Activated T-cell treated with anti-CD3 and anti-CD28 coated beads, Interleukin-2, amount 50 U/mL, for 1 hour (primary cell): Measurements from ENCODE around the gene INPP5F.
"Not testable (repeated sequence)": the region's sequence is repeated elsewhere in the genome, so short reads cannot be mapped to it uniquely, and the experiment has no call there.

ENCODE experiments used
- DNase-seq: peaks from one replicate; pipeline ENCODE4 v3.0.0-alpha.2; 2020

The INPP5F gene

DNA sequence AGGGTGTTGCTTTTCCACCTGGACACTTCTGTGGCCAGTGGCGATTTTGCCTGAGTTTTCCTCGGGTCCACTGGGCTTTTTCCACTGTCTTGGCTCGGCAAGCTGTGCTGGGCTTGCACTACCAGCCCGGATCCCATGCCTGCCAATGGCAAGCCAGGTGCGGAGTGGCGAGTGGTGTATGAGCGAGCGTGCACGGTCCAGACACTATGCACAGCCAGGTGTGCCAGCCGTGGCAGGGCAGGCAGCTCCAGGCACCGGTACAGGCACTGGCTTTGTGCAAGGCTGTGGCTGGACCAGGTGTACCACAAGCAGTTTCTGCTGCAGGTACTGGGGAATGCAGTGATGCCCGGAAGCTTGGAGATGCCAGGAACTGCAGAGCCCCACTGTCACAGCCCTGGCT is 22.1 kb downstream of the INPP5F start:
- no peak for DNase-seq

DNA sequence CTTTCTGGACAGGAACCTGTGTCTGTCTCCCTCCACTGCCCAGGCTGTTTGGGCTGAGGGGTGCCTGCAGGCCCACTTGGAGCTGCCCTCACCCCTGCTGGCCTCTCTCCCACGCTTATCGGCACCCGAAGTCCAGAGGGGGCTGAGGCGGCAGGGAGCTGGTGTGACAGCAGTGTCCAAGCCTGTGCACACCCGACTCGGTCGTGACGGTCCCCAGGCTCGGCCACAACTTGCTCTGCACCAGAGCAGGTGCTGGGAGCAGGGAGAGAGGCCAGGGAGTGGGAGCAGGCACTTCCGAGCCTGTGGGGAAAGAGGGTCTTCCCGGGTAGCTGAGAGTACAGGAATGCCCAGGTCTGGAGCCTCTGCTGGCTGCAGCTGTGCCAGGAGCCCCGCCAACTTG is 23.0 kb downstream of the INPP5F start:
- DNase-seq: no peak

DNA sequence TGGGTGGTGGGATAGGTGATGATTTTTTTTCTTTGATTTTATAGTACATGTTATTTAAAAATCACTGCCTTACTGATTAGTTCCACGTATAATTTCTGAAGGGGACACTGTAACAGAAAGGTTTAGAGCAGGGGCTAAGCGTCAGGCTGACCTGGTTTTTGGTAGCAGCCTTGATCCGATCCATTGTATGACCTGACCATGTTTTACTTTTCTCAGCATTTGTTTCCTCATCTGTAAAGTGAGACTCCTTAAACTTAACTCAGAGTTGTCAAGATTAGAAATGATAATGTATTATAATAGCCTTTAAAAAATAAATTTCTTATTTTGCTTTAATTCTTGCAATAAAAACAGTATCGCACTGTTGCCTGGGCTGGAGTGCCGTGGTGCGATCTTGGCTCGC is 23.6 kb downstream of the INPP5F start:
- DNase-seq: no peak

DNA sequence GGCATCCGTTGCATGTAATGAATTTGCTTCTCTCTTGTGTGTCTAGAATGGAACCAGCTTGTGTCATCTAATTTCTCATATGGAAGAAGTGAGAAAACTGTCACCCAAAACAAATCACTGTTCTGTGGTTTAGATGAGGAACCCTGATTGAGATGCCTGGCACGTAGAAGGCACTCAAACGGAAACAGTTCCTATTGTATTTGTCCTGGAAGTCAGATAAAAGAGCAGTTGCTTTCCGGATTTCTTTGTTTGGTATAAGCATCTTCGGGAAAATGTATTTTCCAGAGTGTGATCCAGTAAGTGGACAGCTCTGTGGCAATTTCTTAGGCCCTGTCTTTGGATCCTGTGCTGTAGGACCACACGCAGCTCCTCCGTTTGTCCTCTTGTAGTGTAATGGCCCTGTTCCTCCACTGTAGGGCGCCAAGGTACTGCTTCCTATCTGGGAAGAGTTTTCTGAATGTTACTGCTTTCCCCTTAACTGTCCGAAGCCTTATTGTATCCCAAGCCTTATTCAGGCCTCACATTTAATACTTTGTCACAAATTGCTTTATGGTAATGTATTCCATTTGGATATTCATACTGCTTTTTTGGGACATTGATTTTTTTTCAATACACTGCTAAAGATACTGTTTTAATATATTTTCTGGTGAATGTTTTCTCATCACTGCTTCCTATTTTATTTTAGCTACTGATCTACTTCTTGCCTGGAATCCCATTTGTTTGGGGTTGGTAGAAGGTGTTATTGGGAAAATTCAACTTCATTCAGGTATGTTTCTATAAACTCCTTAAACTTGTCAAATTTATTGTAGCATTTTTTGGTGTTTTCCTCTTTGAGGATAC is 24.8 kb downstream of the INPP5F start:
- peak; percentile 41 for DNase-seq

DNA sequence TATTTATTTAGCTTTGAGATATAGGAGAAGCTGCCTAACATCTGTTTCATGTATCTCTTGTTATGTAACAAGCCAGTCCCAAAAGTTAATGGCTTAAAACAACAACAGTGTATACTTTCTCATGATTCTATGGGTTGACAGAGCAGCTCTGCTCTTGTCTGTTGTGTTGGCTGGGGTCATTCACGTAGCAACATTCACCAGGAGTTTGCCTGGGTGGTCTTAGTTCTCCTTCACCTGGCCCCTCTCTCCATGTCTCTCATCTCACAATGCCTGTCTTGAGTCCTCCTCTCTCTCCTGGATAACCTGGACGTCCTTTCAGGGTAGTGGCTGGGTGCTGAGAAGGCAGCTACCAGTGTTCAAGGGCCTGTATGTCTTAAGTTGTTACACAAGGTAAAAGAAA is 27.5 kb downstream of the INPP5F start:
- DNase-seq: no peak

DNA sequence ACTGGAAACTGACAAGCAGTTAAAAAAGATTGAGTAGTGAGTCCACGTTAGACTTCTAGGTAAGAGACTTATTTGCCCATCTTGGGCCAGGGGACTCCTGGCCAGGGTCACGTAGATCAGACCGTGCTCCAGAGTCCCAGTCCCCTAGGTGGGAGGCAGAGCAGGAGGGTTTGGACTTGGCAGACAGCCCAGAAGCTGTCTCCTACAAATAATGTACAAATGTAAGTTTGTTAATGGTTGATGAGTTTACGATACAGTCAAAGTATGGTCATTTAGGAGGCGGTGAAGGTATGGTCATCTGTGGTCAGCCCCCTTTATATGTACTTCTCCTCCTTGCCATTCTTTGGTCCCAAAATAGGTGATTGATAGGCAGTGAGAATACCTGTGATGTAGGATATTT is 28.2 kb downstream of the INPP5F start:
- DNase-seq: no peak

DNA sequence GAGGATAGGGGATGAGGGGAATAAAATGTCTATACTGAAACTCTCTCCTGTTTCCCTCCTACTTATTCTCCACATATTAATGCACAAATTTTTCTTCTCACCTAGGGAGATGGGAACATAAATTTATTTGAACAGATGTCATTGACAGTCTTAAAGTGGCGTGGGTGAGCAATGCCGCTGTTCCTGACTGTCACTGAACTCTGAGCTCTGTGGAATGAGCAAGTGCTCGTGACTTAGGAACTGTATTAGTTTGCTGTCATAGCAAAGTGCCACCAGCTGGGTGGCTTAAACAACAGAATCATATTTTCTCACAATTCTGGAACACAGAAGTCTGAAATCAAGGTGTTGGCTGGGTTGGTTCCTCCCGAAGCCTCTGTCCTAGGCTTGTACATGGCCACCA is 29.1 kb downstream of the INPP5F start:
- DNase-seq: no peak

DNA sequence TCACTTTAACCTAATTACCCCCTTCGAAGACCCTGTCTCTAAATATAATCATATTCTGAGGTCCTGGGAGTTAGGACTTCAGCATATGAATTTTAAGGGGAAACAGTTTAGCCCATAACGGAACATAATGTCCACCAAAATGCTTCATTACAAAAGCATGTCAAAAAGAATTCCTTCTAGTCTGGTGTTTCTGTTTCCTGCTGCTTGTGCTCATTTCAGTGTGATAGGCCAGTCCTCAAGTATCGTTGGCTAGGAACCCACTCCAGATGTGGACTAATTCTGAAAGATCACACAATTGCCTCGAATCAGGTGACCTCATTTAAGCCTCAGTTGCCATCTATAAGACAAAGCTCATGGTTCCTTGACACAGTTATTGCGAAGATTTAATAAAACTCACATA is 29.6 kb downstream of the INPP5F start:
- no peak for DNase-seq

DNA sequence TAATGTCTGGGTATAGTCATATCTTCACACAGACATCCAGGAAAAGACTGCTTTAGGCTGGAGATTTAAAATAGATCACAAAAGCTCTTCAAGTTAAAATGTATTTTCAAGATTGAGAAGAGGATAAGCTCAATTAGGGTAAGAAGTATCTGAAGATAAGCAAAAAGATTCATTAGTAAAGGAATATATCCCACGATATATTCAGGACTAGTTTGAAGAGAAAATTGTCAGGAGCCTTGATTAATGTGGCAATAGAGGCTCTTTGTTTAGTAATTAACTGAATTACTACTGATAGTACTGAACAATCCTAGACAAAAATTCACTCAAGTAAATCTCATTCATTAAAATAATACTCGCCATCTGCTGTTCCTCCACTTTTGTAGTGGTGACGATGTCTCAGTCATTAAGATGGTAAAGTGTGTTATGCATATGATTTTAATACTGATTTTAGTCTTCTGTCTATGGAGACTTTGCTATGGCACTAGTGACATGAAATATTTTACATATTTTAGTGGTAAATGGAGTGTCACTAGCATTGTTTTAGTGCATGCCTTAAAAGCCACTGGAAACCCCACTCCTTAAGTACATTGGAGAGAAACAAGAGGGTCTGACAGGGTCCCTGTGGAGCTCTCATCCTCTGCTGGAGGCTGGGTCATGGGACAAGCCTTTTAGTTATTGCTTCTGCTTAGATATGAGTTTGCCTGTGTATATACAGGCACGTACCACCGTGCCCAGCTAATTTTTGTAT is 32.8 kb downstream of the INPP5F start:
- DNase-seq: no peak

DNA sequence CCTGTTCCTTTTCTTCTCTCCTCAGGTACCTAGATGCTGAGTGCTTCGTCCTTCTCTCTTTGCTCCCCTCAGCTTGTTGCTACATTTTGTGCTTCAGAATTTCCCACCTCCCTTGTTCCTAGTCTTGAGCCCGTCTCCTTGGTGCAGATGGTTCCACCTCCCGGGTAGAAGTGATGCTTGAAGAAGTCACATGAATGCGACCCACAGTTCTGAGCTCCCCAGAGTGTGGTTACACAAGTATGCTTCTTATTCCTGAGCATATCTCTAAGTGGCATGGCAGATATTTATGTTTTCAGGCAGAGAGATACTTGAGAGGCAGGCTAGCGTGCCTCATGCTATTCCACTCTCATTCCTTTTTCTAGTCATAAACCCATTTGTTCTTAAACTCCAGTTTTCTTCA is 34.0 kb downstream of the INPP5F start:
- no peak for DNase-seq

DNA sequence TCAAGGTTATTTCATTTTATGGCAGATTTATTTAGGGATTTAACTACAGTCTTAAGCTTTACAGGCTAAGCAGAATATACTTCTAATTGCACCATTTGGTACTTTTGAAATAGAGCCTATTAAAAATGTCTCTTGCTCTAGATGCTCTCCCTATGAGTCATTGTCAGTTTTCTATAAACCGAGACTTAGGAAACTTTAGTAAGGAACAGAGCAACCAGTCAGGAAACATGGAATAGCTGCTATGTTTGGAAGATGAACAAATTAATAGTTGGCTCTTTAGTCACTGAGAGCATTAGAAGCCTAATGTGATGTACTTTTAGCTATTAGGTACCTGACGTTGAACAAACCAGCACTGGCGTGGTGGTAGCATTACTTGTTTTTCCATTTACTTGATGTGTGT is 35.3 kb downstream of the INPP5F start:
- DNase-seq: no peak

DNA sequence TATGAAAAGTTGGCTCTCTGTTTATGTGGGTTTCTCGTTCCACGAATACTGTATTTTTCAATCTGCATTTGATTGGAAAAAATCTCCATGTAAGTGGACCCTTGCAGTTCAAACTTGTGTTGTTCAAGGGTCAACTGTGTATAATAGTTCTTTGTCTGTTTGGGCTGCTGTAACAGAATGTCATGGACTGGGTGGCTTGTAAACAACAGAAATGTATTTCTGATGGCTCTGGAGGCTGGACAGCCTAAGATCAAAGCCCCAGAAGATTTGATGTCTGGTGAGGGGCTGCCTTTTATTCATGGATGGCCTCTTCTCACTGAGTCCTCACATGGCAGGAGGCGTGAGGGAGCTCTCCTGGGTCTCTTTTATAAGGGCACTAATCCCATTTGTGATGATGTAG is 36.2 kb downstream of the INPP5F start:
- DNase-seq: no peak

DNA sequence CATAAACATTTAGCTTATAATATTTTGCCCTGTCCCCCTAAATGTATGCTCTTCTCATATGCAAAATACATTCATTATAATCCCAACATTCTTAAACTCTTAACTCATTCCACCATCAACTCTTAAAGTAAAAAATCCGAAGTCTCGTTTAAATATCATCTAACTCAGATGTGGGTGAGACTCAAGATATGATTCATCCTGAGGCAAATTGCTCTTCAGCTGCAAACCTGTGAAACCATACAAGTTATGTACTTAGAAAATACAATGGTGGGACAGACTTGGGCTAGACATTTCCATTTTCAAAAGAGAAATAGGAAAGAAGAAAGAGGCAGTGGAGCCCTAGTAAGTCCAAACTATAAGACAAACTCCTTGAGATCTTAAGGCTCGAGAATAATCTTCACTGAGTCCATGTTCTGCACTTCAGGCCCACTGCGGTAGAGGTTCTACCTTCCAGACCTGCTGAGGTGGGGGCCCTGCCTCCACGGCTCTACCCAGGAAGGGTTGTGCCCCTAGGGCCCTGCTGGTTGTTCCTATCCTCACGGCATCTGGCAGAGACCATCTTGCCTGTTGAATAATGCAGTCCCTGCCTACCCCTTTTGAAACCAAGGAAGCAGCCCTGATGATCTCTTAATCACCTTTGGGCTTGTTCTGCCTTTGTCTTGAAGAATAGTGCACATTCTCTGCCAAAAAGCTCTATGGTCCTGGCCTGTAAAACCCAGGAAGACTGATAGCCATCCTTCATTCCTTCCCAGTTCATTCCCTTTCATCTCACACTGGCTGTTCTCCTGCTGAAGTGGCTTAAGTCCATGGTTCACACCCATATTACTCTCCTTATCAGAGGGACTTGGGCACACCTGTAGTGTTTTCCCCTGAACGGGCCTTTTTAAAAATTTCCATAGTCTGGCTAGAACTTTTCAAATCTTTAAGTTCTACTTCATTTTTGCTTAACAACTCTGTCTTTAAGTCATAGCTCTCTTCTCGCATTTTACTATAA is 37.3 kb downstream of the INPP5F start:
- no peak for DNase-seq

DNA sequence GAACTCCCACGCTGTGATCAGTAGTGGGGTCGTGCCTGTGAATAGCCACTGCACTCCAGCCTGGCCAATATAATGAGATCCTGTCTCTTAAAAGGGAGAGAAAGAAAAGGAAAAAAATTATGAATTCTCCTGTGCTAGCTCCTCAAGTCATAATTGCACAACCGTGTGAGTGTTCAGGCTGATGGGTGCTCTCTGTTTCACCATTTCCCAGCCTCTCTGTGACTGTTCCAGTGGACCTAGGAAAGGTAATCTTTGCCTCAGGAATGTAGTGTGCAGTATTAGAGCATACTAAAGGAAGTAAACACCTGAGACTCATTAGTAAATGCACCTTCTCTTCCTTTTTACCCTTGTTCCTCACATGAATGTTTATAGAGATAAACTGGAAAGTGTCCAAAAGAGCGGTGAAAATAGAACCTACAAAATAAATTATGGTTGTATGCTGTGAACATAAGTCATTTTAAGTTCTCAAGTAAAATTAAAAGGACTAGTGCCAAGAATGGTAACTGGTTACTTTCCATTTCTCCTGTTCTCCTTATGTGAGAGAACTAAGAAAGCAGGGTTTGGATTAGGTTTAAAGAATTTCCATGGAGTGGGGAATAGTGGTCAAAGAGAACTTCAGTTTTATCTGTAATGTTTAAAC is 42.7 kb downstream of the INPP5F start:
- no peak for DNase-seq

DNA sequence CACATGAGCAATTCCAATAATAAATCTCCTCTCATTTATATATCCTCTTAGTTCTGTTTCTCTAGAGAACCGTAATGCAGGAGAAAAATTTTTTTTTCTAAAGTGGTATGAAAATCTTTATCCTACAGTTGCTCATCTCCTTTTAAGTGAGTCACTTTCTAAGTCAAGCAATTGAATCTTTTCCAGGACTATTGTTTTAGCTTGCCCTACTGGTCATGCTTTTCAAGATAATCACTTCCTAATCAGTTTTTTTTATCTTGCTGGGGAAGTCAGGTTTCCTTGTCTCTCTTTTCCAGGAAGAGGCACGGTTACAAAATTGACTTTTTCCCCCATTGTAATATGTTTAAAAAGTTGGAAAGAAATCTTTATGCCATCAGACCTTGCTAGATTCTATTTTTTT is 44.0 kb downstream of the INPP5F start:
- DNase-seq: no peak

DNA sequence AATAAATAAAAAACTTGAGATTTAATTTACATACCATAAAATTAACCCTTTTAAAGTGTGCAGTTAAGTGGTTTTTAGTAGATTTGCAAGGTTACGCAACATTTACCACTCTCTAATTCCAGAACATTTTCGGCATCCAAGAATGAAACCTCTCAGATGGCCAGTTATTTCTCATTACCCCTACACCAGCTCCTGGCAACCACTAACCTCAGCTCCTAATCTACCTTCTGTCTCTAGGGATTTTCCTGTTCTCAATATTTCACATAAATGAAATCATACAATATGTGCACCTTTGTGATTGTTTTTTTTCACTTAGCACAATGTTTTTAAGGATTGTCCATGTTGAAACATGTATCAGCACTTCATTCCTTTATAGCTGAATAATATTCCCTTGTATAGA is 45.1 kb downstream of the INPP5F start:
- no peak for DNase-seq

DNA sequence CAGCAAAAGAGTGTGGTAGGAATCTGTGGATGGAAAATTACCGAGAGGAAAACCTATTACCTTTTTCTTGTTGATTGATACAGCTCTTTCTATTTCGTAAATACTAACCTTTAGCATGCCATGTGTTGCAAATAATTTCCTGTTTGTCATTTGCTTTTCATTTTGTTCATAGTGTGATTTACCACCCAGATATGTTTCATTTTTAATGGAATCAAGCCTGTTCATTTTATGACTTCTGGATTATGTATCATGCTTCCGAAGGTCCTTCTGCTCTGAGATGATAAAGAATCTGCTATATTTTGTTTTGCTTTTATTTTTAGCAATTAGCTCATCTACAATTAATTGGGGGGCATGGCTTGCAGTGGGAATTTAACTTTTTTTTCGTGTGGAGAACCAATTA is 46.5 kb downstream of the INPP5F start:
- no peak for DNase-seq

DNA sequence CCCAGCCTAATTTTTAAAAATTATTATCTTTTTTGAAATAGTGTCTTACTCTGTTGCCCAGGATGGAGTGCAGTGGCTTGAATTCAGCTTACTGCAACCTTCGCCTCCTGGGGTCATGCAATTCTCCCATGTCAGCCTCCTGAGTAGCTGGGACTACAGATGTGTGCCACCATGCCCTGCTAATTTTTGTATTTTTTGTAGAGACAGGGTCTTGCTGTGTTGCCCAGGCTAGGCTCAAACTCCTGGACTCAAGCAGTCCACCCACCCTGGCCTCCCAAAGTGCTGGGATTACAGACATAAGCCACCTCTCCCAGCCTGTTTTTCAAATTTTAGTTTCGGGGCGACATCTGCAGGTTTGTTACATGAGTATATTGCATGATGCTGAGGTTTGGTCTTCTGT is 47.2 kb downstream of the INPP5F start:
- not testable (repeated sequence) for DNase-seq

DNA sequence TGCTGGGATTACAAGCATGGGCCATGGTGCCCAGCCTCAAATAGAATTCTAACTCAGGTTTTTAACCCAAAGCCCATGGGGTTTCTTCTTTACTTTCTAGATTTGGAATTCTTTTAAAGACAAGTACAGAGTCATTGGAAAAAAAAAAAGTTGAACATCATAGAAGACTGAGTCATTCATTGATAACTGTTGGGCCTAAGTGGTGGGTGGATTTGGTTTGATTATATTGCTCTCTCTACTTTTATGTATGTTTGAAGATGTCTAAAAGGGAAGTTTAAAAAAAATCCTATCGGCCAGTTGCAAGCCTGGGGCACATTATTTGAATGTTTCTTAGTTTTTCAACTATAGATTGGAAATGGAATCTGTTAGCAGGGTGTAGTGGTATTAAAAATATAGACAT is 49.7 kb downstream of the INPP5F start:
- DNase-seq: no peak

DNA sequence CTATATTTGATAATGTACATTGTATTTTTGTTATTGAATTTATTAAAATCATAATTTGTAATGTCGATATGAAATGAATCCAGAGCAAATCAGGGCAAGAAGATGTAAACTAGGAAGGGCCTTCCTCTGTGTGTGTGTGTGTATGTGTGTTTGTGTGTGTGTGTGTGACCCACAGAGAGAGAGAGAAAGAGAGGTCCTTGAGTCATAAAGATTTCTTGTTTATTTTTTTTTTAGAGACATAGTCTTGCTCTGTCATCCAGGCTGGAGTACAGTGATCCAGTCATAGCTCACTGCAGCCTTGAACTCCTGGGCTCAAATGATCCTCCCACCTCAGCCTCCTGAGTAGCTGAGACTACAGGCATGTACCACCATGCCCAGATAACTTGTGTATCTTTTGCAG is 50.7 kb downstream of the INPP5F start:
- DNase-seq: no peak

DNA sequence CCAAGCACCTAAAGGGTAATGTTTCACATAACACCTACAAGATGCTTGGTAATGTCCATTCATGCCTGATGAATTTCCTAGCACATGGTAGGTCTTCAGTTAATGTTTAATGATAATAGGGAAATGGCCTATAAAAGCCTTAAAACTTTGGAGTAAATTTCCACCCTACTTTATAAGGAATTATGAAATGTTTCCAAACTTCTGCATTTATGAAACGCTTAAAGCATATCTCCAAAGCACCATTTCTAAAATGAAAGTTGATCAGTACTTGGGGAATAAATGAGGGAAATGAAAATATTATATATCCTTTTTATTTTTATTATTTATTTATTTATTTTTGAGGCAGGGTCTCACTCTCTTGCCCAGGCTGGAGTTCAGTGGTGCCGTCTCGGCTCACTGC is 51.8 kb downstream of the INPP5F start:
- no peak for DNase-seq

DNA sequence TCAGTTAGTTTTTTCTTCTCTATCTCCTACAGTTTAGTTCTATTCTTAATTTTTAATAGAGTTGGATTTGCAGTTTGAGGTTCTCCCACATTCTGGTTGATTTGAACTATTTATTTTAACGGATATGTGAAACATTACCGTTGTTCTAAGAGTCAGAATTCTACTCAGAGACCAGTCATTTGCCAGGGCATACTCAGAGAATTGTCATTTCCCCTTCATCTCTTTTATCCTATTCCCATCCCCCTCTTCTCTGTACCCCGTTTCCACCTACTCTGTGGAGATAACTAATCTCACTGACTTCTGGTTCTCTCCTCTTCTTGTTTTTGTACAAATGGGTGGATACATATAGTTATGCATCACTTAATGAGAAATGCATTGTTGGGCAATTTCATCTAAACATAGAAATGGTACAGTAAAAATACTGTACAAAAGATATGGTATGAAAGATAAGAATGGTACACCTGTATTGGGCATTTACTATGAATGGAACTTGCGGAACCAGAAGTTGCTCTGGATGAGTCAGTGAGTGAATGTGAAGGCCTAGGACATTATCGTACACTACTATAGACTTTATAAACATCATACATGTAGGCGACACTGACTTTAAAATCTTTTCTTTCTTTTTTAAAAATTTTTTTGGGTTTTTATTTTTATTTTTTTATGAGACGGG is 53.1 kb downstream of the INPP5F start:
- no peak for DNase-seq
